Measurements from ENCODE around the gene FOXL3. TPM values are rescaled to one million over a fixed set of nuclear protein-coding genes. Genes with fewer than 3 reads are reported as not detected.

FOXL3 gene
- polyA plus RNA-seq, 1 of the 3 experiments (the other 2 are of a cell fraction) = not detected

- Histone ChIP-seq H3K27me3 (ENCODE audit: insufficient read depth) (no peaks in the 10 kb centered on the region), H3K36me3 (replicated peaks in 1 of 2; ENCODE audit: control insufficient read depth in 1 of 2, insufficient read depth in 2 of 2, low read length in 1 of 2) (peaks cover 0 to 5% of the 10 kb centered on the region in 2 experiments), H3K27ac (ENCODE audit: low read depth in 2 of 2, low read length in 1 of 2) (no peak overlapping the region), H4K20me1 (ENCODE audit: insufficient read depth) (no peaks in the 10 kb centered on the region), H3K4me3 (ENCODE audit: low read depth in 2 of 2, low read length in 1 of 2) (no peak overlapping the region), H3K9ac (no peak overlapping the region), H3K9me3 (no peaks in the 10 kb centered on the region), H3K79me2 (ENCODE audit: insufficient read depth) (no peaks in the 10 kb centered on the region), H3K9me2 (no peaks in the 10 kb centered on the region), H3K4me2 (no peak overlapping the region), H3F3A (replicated peaks; ENCODE audit: insufficient read depth) (no peaks in the 10 kb centered on the region), H2AFZ (ENCODE audit: low read depth) (no peak overlapping the region), H3K4me1 (ENCODE audit: control insufficient read depth in 1 of 2, insufficient read depth in 2 of 2, low read depth in 1 of 2, low read length in 1 of 2) (peaks cover 0 to 10% of the 10 kb centered on the region in 2 experiments; a peak in 2 of 4 replicates)
- no peak for DNase-seq
- no peak for TF ChIP-seq TCF12 (IDR thresholded peaks at IDR 0.05)
- no peak for TF ChIP-seq SIN3A (IDR thresholded peaks at IDR 0.05; ENCODE audit: borderline replicate concordance, low read depth, low read length)
- TF ChIP-seq FOXJ3 (CRISPR knock-in tag; IDR thresholded peaks at IDR 0.05) = no peak
- no peak for TF ChIP-seq YY1 (IDR thresholded peaks at IDR 0.05; ENCODE audit: low read depth)
- no peak for TF ChIP-seq RXRA (IDR thresholded peaks at IDR 0.05; ENCODE audit: borderline replicate concordance, low read depth)
- TF ChIP-seq, protein P1, sequence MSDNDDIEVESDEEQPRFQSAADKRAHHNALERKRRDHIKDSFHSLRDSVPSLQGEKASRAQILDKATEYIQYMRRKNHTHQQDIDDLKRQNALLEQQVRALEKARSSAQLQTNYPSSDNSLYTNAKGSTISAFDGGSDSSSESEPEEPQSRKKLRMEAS (IDR thresholded peaks at IDR 0.05; ENCODE audit: low read depth) = no peak
- TF ChIP-seq NRF1 (IDR thresholded peaks at IDR 0.05; ENCODE audit: low read depth, low read length) = no peak
- TF ChIP-seq, protein P2, sequence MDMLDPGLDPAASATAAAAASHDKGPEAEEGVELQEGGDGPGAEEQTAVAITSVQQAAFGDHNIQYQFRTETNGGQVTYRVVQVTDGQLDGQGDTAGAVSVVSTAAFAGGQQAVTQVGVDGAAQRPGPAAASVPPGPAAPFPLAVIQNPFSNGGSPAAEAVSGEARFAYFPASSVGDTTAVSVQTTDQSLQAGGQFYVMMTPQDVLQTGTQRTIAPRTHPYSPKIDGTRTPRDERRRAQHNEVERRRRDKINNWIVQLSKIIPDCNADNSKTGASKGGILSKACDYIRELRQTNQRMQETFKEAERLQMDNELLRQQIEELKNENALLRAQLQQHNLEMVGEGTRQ (IDR thresholded peaks at IDR 0.05; ENCODE audit: borderline replicate concordance, low read depth, low read length) = no peak
- no peak for TF ChIP-seq FOXM1 (IDR thresholded peaks at IDR 0.05; ENCODE audit: low read depth)
- TF ChIP-seq TEAD4 (IDR thresholded peaks at IDR 0.05; ENCODE audit: borderline replicate concordance, insufficient read depth) = no peak
- TF ChIP-seq CHD2 (IDR thresholded peaks at IDR 0.05; ENCODE audit: low read length, partially characterized antibody) = no peak
- TF ChIP-seq USF1 (IDR thresholded peaks at IDR 0.05; ENCODE audit: borderline replicate concordance, low read depth) = no peak
- TF ChIP-seq SMC3 (IDR thresholded peaks at IDR 0.05; ENCODE audit: low read depth, low read length) = no peak
- TF ChIP-seq FOSL2 (IDR thresholded peaks at IDR 0.05; ENCODE audit: borderline replicate concordance, low read depth) = no peak
- no peak for TF ChIP-seq MEF2A (IDR thresholded peaks at IDR 0.05; ENCODE audit: borderline replicate concordance, low read depth)
- TF ChIP-seq RAD21 (IDR thresholded peaks at IDR 0.05; ENCODE audit: low read length) = no peak
- TF ChIP-seq IRF3 (IDR thresholded peaks at IDR 0.05; ENCODE audit: low read depth, low read length) = no peak
- TF ChIP-seq GABPA (IDR thresholded peaks at IDR 0.05; ENCODE audit: low read depth) = no peak
- TF ChIP-seq, protein P3, sequence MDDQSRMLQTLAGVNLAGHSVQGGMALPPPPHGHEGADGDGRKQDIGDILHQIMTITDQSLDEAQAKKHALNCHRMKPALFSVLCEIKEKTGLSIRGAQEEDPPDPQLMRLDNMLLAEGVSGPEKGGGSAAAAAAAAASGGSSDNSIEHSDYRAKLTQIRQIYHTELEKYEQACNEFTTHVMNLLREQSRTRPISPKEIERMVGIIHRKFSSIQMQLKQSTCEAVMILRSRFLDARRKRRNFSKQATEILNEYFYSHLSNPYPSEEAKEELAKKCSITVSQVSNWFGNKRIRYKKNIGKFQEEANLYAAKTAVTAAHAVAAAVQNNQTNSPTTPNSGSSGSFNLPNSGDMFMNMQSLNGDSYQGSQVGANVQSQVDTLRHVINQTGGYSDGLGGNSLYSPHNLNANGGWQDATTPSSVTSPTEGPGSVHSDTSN (IDR thresholded peaks at IDR 0.05) = no peak
- no peak for TF ChIP-seq TAF1 (IDR thresholded peaks at IDR 0.05; ENCODE audit: borderline replicate concordance, low read depth, low read length)
- 86% methylated on average over 22 of the region's 22 CpGs for WGBS (ENCODE audit: low lambda C conversion rate)
- POLR2A ChIA-PET = no interaction called here
- CTCF ChIA-PET = no interaction called here
These were observed 43.5 kb upstream of the FOXL3 start for GRCh38 chr7:246451-246850.
